Measurements from ENCODE around the gene POLR2E. TPM values are rescaled to one million over a fixed set of nuclear protein-coding genes. Genes with fewer than 3 reads are reported as not detected.
A peak's percentile ranks its signal among the peaks of the same experiment; 100 is the strongest.

POLR2E gene
- total RNA-seq, 4 donors from 2014 or later, result 81.6 to 136 (median 121) TPM

GRCh38 chr19:1093811-1094553, 1.2 kb downstream of the POLR2E start:
- Histone ChIP-seq H3K4me3 (peak overlapping the region; percentile 85 to 100 (median 96)), H3K27ac (peak overlapping the region in 1 of 4 donors; percentile 92), H3K27me3 (no peaks in the 10 kb centered on the region), H3K4me1 (peaks cover 0 to 66% (median 32%) of the 10 kb centered on the region in 4 donors), H3K36me3 (peaks cover 0 to 43% (median 7%) of the 10 kb centered on the region in 3 donors), H3K9me3 (no peaks in the 10 kb centered on the region)
- TF ChIP-seq POLR2A (IDR thresholded peaks at IDR 0.05) (no peak), EP300 (IDR thresholded peaks at IDR 0.05) (no peak), CTCF (IDR thresholded peaks at IDR 0.05) (no peak)
- 43 to 66% methylated on average over 17 to 20 of the region's 32 CpGs for WGBS, 2 donors
- DNase-seq (ENCODE audit: low spot score in 2 of 2), result no peak

GRCh38 chr19:1093330-1093729, 1.8 kb downstream of the POLR2E start:
- TF ChIP-seq POLR2A (IDR thresholded peaks at IDR 0.05) (no peak), EP300 (IDR thresholded peaks at IDR 0.05) (no peak), CTCF (IDR thresholded peaks at IDR 0.05) (no peak)
- peaks cover 0 to 50% (median 7%) of the 10 kb centered on the region in 3 donors for H3K36me3 ChIP-seq
- H3K4me1 ChIP-seq, result peaks cover 0 to 66% (median 32%) of the 10 kb centered on the region in 4 donors
- no peak for DNase-seq (ENCODE audit: low spot score in 2 of 2)
- peak overlapping the region in 1 of 4 donors; percentile 100 for H3K4me3 ChIP-seq
- H3K27me3 ChIP-seq, result no peaks in the 10 kb centered on the region
- H3K27ac ChIP-seq, result peak overlapping the region in 1 of 4 donors; percentile 92
- WGBS, 2 donors, result 79 to 83% methylated on average over 15 of the region's 15 CpGs
- H3K9me3 ChIP-seq, result no peaks in the 10 kb centered on the region

GRCh38 chr19:1091544-1092175, 3.5 kb downstream of the POLR2E start:
- DNase-seq (ENCODE audit: low spot score in 2 of 2), result no peak
- peaks cover 0 to 64% (median 7%) of the 10 kb centered on the region in 3 donors for H3K36me3 ChIP-seq
- H3K9me3 ChIP-seq, result no peaks in the 10 kb centered on the region
- no peak overlapping the region for H3K4me3 ChIP-seq
- no peaks in the 10 kb centered on the region for H3K27me3 ChIP-seq
- peaks cover 0 to 72% (median 36%) of the 10 kb centered on the region in 4 donors for H3K4me1 ChIP-seq
- H3K27ac ChIP-seq, result no peak overlapping the region
- 86 to 93% methylated on average over 10 to 26 of the region's 27 CpGs for WGBS, 2 donors
- TF ChIP-seq POLR2A (IDR thresholded peaks at IDR 0.05) (no peak), EP300 (IDR thresholded peaks at IDR 0.05) (no peak), CTCF (IDR thresholded peaks at IDR 0.05) (no peak)

- H3K27ac ChIP-seq, result no peak overlapping the region
- DNase-seq (ENCODE audit: low spot score in 2 of 2), result no peak
- H3K4me3 ChIP-seq, result no peak overlapping the region
- no peaks in the 10 kb centered on the region for H3K27me3 ChIP-seq
- no peak for TF ChIP-seq EP300 (IDR thresholded peaks at IDR 0.05)
- no peak for TF ChIP-seq CTCF (IDR thresholded peaks at IDR 0.05)
- TF ChIP-seq POLR2A (IDR thresholded peaks at IDR 0.05), result no peak
- H3K36me3 ChIP-seq, result peaks cover 0 to 72% (median 7%) of the 10 kb centered on the region in 3 donors
- H3K9me3 ChIP-seq, result no peaks in the 10 kb centered on the region
- WGBS, 2 donors, result 91 to 97% methylated on average over 28 to 34 of the region's 38 CpGs
- peaks cover 0 to 74% (median 36%) of the 10 kb centered on the region in 4 donors for H3K4me1 ChIP-seq
These were observed 4.2 kb downstream of the POLR2E start for GRCh38 chr19:1090731-1091543.
